ENCODE results near the gene TSSK3. TPM values are rescaled to one million over a fixed set of nuclear protein-coding genes. Genes with fewer than 3 reads are reported as not detected.

TSSK3 gene
- total and polyA plus RNA-seq, 2 experiments from 2014 or later: not detected

DNA sequence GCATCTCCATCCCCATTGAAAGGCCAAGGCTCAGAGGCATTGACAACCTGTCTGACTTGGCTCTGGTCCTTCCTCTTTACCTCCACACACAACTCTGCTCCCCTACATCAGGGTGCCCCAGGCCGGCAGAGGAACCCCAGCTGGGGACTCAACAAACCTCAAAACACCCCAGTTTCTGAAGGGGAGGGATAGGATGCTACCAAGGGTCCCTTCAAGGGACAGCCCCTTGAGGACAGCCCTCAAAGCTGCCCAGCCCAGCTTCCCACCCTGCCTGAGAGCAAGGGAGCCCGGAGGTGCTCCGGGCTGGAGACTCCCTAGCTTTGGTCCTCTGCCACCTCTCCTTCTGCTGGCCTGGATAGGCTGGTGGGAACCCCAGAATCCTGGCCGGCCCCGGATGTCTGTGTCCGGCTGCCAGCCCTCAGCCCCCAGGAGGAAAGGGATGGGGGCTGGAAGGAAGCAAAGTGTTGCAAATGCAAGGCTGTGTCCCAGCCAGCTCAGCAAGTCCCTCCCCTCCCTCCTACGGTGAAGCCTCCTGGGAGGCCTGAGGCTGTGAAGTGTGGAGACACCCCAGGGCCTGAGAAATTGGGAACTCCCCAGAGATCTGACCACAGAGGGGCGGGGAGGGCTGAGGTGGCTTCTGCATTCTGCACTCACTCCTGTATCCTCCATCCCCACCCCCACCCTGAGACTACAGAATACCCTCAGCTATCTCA, 25.2 kb upstream of the TSSK3 start (continued):
- TF ChIP-seq STAT1 (IDR thresholded peaks at IDR 0.05; ENCODE audit: unreplicated experiment) (no peak), POLR2AphosphoS5 (IDR thresholded peaks at IDR 0.05; ENCODE audit: low read depth) (no peak)
- TF ChIP-seq, protein P1, sequence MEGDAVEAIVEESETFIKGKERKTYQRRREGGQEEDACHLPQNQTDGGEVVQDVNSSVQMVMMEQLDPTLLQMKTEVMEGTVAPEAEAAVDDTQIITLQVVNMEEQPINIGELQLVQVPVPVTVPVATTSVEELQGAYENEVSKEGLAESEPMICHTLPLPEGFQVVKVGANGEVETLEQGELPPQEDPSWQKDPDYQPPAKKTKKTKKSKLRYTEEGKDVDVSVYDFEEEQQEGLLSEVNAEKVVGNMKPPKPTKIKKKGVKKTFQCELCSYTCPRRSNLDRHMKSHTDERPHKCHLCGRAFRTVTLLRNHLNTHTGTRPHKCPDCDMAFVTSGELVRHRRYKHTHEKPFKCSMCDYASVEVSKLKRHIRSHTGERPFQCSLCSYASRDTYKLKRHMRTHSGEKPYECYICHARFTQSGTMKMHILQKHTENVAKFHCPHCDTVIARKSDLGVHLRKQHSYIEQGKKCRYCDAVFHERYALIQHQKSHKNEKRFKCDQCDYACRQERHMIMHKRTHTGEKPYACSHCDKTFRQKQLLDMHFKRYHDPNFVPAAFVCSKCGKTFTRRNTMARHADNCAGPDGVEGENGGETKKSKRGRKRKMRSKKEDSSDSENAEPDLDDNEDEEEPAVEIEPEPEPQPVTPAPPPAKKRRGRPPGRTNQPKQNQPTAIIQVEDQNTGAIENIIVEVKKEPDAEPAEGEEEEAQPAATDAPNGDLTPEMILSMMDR (conservative IDR thresholded peaks at IDR 0.05; ENCODE audit: low read depth in 2 of 2): no peak

DNA sequence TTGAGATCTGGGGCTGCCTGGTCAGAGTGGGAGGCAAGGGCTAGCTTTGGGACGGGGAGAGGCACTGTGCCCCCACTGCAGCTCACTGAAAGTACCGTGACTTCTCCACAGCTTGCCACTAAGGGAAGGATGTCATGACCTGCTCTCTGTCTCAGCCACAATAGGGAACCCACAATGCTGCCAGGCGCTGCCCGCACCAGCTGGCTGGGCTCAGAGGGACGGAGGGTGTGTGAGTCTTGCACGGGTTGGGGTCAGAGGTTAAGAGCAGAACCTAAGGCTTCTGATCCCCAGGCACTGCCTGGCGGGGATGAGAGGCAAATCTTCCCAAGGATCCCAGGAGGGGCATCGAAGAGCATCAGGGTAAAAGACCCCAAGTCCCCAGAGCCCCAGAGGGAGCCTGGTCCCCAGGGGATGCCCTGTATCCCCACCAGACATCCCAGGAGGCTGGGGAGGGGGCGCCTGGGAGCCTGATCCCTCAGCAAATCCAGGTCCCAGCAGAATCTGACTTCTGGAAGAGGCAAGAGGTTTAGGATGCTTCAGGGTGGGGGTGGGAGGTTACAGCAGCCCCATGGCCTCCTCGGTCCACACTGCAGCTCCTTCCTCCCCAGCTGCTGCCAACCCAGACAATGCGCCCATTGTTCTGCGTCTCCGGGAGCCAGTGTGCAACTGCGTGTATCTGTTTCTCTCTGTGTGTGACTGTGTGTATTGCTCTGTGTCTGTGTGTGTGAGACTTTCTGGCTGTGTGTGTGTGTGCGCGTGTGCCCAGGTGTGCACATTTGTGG, 24.3 kb upstream of the TSSK3 start:
- Histone ChIP-seq H3K27ac (ENCODE audit: low read depth) (no peak overlapping the region), H3K9me2 (ENCODE audit: insufficient read depth) (no peaks in the 10 kb centered on the region), H3K4me2 (0 out of 2 replicates have a peak overlapping the region, but pooled peaks have one; percentile 98), H3F3A (replicated peaks; ENCODE audit: low read depth) (peaks cover 19% of the 10 kb centered on the region), H3K79me2 (replicated peaks; ENCODE audit: insufficient read depth) (peaks cover 18% of the 10 kb centered on the region), H3K4me3 (no peak overlapping the region), H2AFZ (no peak overlapping the region), H3K4me1 (ENCODE audit: insufficient read depth) (peaks cover 26% of the 10 kb centered on the region), H3K36me3 (ENCODE audit: insufficient read depth) (no peaks in the 10 kb centered on the region), H3K27me3 (ENCODE audit: insufficient read depth) (peaks cover 7% of the 10 kb centered on the region; the same call in 1 of the 2 replicates), H4K20me1 (replicated peaks; ENCODE audit: insufficient read depth) (peaks cover 18% of the 10 kb centered on the region)
- ATAC-seq (no peak), DNase-seq (ENCODE audit: low spot score) (no peak)
- no peak overlapping the region for H3K27ac Mint-ChIP-seq
- H3K27me3 Mint-ChIP-seq (ENCODE audit: insufficient read depth, low read depth, poor library complexity): peaks cover 31% of the 10 kb centered on the region
- H3K4me1 Mint-ChIP-seq: peaks cover 37% of the 10 kb centered on the region
- H3K4me3 Mint-ChIP-seq: no peak overlapping the region; the same call in 2 of the 3 replicates
- H3K36me3 Mint-ChIP-seq (ENCODE audit: low read depth): peaks cover 21% of the 10 kb centered on the region
- TF ChIP-seq NANOG (IDR thresholded peaks at IDR 0.05; ENCODE audit: borderline replicate concordance) (no peak), EZH2phosphoT487 (IDR thresholded peaks at IDR 0.05; ENCODE audit: unreplicated experiment) (no peak), EZH2 (IDR thresholded peaks at IDR 0.05; ENCODE audit: low read depth, unreplicated experiment) (no peak)
- TF ChIP-seq, protein P1 (conservative IDR thresholded peaks at IDR 0.05; ENCODE audit: low read depth in 2 of 2): no peak
- TF ChIP-seq, protein P2, sequence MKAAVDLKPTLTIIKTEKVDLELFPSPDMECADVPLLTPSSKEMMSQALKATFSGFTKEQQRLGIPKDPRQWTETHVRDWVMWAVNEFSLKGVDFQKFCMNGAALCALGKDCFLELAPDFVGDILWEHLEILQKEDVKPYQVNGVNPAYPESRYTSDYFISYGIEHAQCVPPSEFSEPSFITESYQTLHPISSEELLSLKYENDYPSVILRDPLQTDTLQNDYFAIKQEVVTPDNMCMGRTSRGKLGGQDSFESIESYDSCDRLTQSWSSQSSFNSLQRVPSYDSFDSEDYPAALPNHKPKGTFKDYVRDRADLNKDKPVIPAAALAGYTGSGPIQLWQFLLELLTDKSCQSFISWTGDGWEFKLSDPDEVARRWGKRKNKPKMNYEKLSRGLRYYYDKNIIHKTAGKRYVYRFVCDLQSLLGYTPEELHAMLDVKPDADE (IDR thresholded peaks at IDR 0.05): no peak
- peaks cover 5% of the 10 kb centered on the region; the same call in 2 of the 3 replicates for H3K9me3 Mint-ChIP-seq
